Fibroblast of the aortic adventitia (primary cell): ENCODE data around the gene PCDHGA1. TPM values are rescaled to one million over a fixed set of nuclear protein-coding genes. Genes with fewer than 3 reads are reported as not detected.

Source experiments
- DNase-seq: peaks from one replicate; pipeline ENCODE4 v3.0.0-alpha.2; 2010; ENCODE audit warnings: low read depth
- H3K4me3 ChIP-seq: 2 replicates; pipeline ENCODE4 v1.5.1; 2011; ENCODE audit warnings: low read depth, mild to moderate bottlenecking, control low read depth, low read length, moderate library complexity
- CTCF ChIP-seq: IDR thresholded peaks from 2 replicates; pipeline ENCODE4 v1.5.1; 2011; ENCODE audit warnings: mild to moderate bottlenecking, low read length, control low read depth, inconsistent platforms; ENCODE audit not compliant: insufficient read depth
- total RNA-seq: library from RNA; depleted of rRNA; stranded (reverse); fragments of >200 nt; gene quantifications from 2 replicates; pipeline ENCODE4 v1.2.3, GENCODE V29; 2012; ENCODE audit warnings: low replicate concordance

The PCDHGA1 gene
- total RNA-seq, 1 donor, result 1.4 TPM

DNA sequence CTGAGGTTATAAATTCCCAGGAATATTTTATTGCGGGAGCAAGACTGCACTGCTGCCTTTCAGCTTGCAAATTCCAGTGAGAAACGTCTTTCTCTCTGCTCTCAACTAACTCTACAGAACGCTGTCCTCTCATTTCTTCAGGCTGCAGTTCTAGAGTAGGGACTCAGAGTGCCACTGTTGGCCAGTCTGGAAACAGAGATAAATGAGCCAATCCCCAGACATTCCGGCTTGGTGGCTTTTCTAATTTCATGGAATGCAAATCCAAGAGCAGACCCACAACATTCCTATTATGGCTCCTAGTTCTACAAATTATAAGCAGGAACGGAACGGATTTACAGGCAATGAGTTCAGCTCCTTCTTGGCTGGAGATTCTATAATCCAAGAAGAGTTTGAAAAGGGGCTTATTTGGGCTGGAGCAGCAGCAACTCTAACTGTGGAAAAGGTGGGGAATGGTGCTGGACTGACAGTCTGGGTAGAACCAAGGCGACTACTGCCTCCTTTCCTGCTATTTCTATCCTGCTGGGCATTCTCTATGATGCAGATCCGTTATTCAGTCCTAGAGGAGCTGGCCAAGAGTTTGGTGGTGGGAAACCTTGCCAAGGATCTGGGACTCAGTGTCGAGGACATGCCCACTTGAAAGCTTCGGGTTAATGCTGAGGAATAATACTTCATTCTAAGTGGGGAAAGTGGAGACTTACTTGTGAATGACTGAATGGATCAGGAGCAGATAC lies 109.3 kb downstream of the PCDHGA1 start:
- no peak for TF ChIP-seq CTCF
- H3K4me3 ChIP-seq, result no peak overlapping the region
- no peak for DNase-seq

DNA sequence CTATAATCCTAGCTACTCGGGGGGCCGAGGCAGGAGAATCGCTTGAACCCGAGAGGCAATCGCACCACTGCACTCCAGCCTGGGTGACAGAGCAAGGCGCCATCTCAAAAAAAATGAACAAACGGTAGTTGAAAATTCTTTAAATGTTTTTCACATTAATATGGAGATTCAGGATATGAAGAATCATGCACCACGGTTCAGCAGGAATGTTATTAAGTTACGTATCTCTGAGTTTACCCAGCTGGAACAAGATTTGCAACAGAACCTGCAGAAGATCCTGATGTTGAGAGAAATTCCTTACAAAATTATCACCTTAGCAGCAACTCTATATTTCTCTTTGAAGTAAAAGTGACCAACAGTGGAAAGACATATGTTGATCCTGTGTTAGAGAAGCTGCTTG lies 110.0 kb downstream of the PCDHGA1 start:
- no peak overlapping the region for H3K4me3 ChIP-seq

GRCh38 chr5:141441571-141442170 lies 111.4 kb downstream of the PCDHGA1 start:
- H3K4me3 ChIP-seq, result no peak overlapping the region
- DNase-seq, result no peak

More for the DNA sequence above, 110.0 kb downstream of the PCDHGA1 start:
- TF ChIP-seq CTCF, result no peak
- DNase-seq, result no peak

DNA sequence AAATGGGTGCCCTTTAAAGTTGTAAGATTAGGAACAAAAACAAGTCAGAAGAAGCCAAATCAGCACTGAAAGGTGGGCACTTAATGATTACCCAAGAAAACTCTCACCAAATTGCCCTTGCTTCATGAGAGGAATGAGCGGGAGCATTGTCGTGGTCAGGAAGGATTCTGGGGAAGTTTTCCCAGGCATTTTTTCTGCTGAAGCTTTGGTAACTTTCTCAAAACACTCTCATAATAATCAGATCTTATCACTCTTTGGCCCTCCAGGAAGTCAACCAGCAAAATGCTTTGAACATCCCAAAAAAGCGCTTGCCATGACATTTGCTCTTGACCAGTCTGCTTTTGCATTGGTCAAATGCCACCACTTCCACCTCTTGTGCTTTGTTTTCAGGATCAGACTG lies 135.0 kb downstream of the PCDHGA1 start:
- no peak for TF ChIP-seq CTCF
- peak; percentile 27 for DNase-seq
- no peak overlapping the region for H3K4me3 ChIP-seq

More at GRCh38 chr5:141441571-141442170, 111.4 kb downstream of the PCDHGA1 start:
- no peak for TF ChIP-seq CTCF

DNA sequence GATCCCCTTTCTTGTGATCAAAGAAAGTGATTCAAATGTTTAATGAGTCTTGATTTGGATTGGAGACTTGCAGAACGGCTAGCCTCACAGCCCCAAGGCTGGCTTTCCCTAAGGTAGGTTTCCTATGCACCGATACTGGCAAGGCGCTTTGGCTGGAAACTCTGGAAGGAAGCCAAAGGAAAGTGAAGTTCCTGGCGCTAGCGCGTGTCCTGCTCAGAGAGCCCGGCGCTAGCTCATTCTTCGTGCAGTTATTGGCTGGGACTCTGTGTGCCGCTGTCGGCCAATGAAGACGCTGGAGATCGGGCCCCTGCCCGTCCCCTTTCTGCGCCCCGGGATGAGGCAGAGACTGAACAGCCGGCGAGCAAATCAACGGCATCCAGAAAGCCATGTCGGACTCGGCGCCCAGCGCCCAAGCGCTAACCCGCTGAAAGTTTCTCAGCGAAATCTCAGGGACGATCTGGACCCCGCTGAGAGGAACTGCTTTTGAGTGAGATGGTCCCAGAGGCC lies 145.4 kb downstream of the PCDHGA1 start, which contains the start of gene PCDHGC3:
Gene PCDHGC3, plus strand, starts transcription at position 342 of the 507 bp plus-strand sequence. Its CDS starts 151 bp downstream, at position 493.
- peak; percentile 97 for DNase-seq
- TF ChIP-seq CTCF, result peak; percentile 27
- peak within 1 kb of the TSS; percentile 89 for H3K4me3 ChIP-seq

DNA sequence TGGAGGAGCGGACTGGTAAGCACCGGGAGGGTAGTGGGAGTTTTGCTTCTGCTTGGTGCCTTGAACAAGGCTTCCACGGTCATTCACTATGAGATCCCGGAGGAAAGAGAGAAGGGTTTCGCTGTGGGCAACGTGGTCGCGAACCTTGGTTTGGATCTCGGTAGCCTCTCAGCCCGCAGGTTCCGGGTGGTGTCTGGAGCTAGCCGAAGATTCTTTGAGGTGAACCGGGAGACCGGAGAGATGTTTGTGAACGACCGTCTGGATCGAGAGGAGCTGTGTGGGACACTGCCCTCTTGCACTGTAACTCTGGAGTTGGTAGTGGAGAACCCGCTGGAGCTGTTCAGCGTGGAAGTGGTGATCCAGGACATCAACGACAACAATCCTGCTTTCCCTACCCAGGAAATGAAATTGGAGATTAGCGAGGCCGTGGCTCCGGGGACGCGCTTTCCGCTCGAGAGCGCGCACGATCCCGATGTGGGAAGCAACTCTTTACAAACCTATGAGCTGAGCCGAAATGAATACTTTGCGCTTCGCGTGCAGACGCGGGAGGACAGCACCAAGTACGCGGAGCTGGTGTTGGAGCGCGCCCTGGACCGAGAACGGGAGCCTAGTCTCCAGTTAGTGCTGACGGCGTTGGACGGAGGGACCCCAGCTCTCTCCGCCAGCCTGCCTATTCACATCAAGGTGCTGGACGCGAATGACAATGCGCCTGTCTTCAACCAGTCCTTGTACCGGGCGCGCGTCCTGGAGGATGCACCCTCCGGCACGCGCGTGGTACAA lies 146.0 kb downstream of the PCDHGA1 start:
- H3K4me3 ChIP-seq, result peak overlapping the region; percentile 89
- TF ChIP-seq CTCF, result no peak
- DNase-seq, result peak; percentile 84
